GM03348 (cell line): ENCODE results near the gene FES.

ENCODE experiments used
- DNase-seq: peaks from one replicate; pipeline ENCODE4 v3.0.0; 2012; ENCODE audit warnings: low spot score

The FES gene

DNA sequence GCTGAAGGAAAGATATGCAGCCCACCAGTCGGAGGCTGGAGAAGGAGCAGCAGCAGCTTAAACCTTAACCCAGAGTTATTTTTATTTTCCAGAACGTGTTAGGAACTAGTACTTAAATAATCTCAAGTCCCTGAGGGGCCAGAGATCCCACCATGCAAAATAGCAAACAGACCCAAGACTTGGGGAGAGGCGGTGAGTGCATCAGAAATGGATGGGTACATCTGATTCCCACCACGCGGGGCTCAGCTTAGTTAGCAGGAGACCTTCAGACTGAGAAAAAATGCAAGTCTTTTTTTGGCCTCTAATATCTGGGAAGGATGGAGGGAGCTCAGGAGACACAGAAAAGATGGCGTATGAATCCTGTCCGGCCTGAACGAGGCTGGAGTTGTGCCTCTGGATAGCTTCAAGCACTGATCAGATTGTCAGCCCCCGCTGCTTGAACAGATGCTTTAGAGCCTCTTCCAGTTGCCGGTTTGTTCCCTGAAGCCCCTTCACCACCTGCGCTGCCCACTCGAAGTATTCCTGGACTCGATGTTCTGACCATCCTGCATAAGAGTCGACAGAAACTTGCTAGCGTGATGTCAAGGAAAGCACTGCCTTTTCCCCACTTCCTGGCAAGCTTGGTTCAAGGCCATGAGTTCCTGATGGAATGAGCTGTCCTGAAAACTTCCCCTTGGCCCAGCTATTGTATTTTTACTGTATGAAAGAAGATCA is 46.7 kb downstream of the FES start:
- no peak for DNase-seq

DNA sequence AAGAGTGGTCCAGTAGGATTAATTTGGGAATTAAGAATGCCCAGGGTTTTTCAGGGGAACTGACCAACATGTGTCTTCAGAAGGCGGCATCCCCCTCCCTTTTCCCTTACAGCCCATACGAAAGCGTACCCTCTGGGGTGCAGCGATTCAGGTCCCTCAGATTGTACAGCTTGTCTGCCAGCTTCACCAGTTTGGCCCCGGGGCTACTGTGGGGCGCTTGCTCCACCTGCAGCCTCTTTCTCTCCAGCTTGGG is 47.2 kb downstream of the FES start:
- no peak for DNase-seq

DNA sequence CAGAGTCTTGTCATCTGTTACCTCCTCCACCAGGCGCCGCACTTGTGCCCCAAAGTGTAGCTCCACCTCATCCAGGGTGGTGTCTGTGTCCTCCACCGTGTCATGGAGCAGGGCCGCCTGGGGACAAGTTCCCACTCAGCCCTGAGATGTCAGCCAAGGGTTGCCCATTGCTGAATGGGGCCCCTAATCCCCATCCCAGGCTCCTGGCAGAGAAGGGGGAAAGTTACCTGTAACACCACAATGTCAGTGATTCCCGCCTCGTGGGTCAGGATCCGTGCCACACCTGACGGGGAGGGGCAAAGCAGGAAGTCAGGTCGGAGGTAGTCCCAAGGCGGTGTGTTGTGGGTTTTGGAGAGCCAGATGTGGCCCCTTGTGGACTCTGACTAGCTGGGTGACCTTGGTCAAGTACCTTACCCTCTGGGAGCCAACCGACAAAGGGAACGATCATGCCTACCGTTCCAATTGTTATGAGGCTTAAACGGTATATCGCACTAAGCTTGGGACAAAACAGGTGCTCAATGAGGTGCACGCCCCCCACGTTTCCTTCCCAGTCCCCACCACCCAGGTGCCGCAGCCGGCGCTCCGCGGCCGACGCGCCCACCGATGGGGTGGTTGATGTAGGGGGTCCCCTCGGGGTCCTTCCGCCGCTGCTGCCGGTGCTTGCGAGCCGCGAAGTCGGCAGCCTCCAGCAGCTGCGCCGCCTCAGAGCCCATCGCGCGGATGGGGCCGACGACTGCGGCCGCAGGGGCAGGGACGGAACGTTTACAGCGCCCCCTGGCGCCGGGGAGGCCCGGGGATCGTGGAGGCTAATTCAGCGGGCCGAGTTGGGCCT is 47.7 kb downstream of the FES start, which contains the start of gene HDDC3:
Gene HDDC3, minus strand, starts transcription at position 722 of the 832 bp plus-strand sequence. Its CDS starts 9 bp downstream, at position 713.
- DNase-seq = peak; percentile 97

DNA sequence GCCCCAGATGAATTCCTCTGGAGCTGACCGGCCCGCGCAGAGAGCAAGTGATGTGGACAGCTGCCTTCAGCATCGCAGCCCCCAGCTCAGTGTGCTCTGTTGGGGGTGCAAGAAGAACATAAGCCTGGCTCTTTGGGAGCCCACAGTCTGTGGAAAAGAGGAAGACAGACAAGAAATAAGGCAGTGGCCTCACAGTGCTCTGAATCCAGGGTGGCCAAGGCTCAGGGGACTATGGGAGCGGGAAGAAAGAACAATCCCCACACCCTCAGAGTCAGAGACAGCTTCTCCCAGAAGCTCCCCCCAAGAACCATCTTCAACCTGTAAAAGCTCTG is 48.3 kb downstream of the FES start:
- DNase-seq = no peak

DNA sequence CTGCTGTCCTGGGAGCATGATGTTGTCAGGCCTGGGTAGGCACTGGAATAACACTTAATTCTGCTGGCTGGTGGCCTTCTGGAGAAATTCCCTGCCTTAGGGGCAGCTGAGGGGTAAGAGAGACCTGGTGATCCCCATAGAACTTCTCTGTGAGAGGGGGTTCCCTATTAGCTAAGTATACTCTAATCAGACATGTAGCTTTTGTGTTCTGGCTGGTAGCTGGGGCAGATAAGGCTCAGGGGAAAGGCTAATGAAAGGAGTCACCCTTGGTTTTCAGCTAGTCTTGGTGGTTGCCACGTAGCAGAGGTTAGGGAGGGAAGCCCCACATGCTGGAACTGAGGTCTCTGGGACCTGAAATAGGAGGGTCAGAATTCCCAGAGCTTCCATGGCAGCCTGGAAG is 49.0 kb downstream of the FES start:
- no peak for DNase-seq

DNA sequence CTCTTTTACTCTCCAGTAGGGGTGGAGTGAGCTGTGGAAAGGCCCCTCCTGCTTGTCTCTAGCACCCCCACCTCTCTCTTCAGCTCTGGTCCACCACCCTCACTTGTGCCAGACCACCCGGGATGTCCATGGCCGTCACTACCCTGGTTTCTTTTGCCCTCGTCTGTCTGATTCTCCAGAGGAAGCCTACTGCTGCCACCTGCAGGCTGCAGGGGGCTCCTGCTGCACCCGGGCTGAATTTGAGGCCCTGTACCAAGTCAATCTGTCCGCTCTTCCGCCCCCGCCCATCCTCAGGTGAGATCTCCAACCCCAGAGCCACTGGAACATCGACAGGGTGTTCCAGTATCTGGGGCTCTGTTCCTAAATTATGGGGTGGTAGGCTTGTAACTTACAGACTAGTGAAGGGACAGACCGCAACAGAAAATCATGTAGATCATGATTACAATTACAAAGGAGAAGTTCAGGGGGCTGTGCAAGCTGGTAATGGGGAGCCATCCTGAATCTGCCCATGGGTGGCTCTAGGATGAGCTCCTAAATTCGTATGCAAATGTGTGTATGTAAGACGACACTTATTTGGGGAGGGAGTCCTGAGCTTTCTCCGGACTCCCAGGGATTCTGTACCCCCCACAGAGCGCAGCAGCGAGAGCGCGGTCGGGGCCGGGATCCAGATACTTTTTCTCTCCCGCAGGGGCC is 50.1 kb downstream of the FES start:
- DNase-seq = peak; percentile 90

DNA sequence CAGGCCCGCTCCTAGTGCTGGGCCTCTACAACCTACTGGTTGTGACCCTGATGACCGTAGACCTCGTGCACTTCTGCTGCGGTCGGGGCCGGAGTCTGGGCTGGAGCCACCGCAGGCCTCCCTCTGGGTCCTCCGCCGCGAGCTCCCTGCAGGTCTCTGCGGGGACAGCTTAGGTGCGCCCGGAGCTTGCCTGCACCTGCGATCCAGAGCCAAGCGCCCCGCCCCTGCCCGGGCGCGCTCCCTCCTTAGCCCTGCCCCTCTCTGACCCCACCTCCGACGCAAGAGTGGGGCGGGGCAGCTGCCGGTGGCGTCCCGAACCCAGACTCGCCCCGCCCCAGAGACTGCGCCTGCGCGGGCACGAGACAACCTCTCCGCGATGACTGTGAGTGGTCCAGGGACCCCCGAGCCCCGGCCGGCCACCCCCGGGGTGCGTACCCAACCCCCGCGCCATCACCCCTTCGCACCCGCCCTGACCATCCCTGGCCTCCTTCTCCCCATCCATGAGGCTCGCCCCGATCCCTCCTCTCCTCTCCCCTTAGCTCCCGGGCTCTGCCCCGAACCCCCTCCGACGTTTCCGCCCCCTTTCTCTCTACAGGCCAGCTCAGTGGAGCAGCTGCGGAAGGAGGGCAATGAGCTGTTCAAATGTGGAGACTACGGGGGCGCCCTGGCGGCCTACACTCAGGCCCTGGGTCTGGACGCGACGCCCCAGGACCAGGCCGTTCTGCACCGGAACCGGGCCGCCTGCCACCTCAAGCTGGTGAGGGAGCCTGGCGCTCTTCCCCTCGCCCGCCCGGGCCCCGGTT is 50.8 kb downstream of the FES start, which contains the start of gene UNC45A:
Gene UNC45A, plus strand, starts transcription at position 337 of the 803 bp plus-strand sequence. Its CDS starts 40 bp downstream, at position 377.
- DNase-seq = peak; percentile 99

DNA sequence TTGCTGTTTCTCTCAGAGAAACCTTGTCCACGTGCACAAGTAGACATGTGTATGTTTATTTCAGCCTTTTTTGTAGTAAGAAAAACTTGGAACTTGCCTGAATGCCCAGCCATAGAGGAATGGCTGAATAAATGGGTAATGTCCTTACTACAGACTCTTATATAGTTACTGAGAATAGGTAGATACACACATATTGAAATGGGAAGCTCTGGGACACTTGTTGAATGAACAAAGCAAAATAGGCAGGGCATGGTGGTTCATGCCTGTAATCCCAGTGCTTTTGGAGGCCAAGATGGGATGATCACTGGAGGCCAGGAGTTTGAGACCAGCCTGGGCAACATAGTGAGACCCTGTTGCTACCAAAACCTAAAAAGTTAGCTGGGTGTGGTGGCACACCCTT is 52.5 kb downstream of the FES start:
- DNase-seq = no peak

DNA sequence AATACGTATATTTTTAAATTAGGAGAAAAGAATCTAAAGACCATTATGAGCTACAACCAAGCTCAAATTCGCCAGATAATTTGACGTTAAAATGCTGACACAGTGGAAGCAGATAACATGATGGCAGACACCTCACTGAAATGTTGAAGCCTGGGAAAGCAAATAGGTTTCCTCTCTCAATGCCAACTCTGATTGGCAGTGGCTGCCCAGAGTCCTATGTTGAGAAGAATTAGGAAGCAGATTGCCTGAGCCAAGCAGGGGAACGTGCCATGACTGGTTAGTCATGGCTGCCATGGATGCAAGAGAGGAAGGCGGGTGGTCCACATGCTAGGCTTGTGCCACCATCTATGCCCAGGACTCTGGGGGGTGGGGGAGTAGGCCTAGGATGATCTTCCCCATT is 54.0 kb downstream of the FES start:
- DNase-seq = no peak

DNA sequence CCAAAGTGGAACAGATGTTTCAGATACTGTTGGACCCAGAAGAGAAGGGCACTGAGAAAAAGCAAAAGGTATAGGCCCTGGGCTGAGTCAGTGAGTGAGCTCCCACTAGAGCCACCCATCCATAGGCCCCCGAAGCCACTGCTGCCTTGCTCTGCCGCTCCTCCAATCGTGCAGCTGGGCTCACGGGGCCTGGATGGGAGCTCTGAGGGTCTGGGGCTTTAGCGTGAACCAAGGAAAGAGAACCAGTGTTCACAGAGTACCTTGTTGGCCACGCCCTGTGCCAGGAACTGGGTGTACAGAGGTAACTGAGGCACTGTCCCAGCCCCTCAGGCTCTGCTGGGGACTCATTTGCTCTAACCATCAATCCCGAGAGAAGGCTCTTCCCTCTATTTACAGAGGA is 55.5 kb downstream of the FES start:
- DNase-seq = no peak

DNA sequence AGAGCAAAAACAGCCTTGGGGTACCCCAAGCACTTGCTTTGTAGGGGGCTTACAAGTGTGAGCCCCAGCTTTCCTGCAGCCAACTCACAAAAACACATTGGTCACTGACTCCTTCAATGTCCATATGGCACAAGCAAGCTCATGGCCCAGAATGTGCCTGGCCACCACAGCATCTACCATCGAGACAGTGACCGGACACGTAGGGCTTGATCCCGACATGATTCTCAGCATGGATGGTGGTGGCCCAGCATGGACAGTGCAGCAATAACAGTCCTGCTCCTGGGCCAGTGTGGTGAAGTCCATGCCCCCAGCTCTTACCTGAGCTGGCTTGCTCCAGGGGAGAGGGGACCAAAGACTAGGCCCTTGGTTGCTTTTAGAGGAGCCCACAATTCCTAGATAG is 56.7 kb downstream of the FES start:
- DNase-seq = no peak

DNA sequence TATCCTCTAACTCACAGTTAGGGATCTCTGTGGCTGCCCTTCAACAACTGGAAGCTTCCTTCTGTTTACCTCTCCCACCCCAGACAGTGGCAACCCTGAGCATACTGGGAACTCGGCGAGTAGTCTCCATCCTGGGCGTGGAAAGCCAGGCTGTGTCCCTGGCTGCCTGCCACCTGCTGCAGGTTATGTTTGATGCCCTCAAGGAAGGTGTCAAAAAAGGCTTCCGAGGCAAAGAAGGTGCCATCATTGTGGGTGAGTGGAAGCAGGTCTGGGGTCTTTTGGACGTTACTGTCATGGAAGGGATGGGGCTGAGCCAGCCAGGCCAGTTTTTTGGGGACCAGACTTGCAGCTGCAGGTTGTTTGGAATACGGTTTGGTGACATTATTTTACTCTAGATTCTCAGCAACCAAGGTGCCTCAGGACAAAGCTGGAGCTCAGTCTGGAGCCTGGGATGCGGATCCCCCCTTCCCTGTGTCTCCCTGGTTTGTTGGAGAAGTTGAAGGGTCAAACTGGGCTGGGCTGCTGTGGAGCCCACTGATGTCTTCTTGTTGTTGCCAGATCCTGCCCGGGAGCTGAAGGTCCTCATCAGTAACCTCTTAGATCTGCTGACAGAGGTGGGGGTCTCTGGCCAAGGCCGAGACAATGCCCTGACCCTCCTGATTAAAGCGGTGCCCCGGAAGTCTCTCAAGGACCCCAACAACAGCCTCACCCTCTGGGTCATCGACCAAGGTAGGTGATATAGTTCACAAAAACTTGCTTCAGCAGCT is 58.2 kb downstream of the FES start:
- DNase-seq = no peak

DNA sequence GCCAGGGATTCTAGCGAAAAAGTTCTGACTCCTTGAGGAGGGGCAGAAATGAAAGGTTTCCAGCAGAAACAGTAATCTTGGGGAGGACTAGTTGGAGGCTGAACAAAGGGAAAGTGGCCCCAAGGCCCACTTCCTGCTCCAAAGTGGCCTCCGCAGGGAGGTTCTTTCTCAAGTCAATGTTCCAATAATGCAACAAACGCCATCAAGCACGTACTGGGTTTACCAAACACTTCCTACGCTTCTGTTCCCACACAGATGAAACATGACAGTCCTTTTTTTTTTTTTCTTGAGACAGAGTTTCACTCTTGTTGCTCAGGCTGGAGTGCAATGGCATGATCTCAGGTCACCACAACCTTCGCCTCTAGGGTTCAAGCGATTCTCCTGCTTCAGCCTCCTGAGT is 60.8 kb downstream of the FES start:
- no peak for DNase-seq
